Caco-2 (cell line): ENCODE results near the gene GABBR1. TPM values are rescaled to one million over a fixed set of nuclear protein-coding genes. Genes with fewer than 3 reads are reported as not detected.

Experiments used
- BruUV-seq: library from RNA; stranded (reverse); fragments of 400-500 nt; replicated peaks from 2 replicates; lab custom pipeline; 2021; lab: Mats Ljungman, UMichigan
- CTCF ChIA-PET: fragments of 300-600 bp; sonication (Branson Sonifier 250); formaldehyde crosslinking; loops from one replicate; lab custom pipeline; 2022; ENCODE audit warnings: antibody characterized with exemption; lab: Charles Lee
- POLR2A ChIA-PET: fragments of 300-600 bp; sonication (Branson Sonifier 250); formaldehyde crosslinking; loops from one replicate; lab custom pipeline; 2022; ENCODE audit warnings: antibody characterized with exemption; lab: Charles Lee
- DNase-seq, 2 experiments: peaks; one replicate each; pipeline versions ENCODE4 v3.0.0 to v3.0.0-alpha.2; 2020 to 2022
- H3K27me3 ChIP-seq: replicated peaks from 2 replicates; pipeline ENCODE4 v1.6.0; 2011; ENCODE audit warnings: low read length; ENCODE audit not compliant: control insufficient read depth, insufficient read depth
- H3K36me3 ChIP-seq: 2 replicates; pipeline ENCODE4 v1.5.1; 2011; ENCODE audit warnings: low read length; ENCODE audit not compliant: control insufficient read depth, insufficient read depth
- H3K4me1 ChIP-seq: fragments of 250-450 bp; sonication (Bioruptor Pico); 2 replicates; pipeline ENCODE4 v1.5.1; 2020; ENCODE audit warnings: mild to moderate bottlenecking
- H3K4me3 ChIP-seq: 2 replicates; pipeline ENCODE4 v1.5.1; 2011; ENCODE audit warnings: low read depth, mild to moderate bottlenecking, control low read depth, low read length
- H3K9me3 ChIP-seq: fragments of 250-450 bp; sonication (Bioruptor Pico); 2 replicates; pipeline ENCODE4 v1.5.1; 2020; ENCODE audit warnings: mild to moderate bottlenecking, moderate library complexity
- H3K27ac Mint-ChIP-seq: one replicate; pipeline ENCODE4 v1.8.0; 2022; ENCODE audit warnings: mixed read lengths; ENCODE audit not compliant: unreplicated experiment
- H3K27me3 Mint-ChIP-seq: one replicate; pipeline ENCODE4 v1.8.0; 2022; ENCODE audit warnings: mixed read lengths; ENCODE audit not compliant: insufficient read depth, unreplicated experiment
- H3K36me3 Mint-ChIP-seq: one replicate; pipeline ENCODE4 v1.8.0; 2022; ENCODE audit warnings: mild to moderate bottlenecking, mixed read lengths; ENCODE audit not compliant: insufficient read depth, unreplicated experiment
- H3K4me1 Mint-ChIP-seq: one replicate; pipeline ENCODE4 v1.8.0; 2022; ENCODE audit warnings: low read depth, mixed read lengths; ENCODE audit not compliant: unreplicated experiment
- H3K4me3 Mint-ChIP-seq: one replicate; pipeline ENCODE4 v1.8.0; 2022; ENCODE audit warnings: mild to moderate bottlenecking, moderate library complexity, mixed read lengths; ENCODE audit not compliant: unreplicated experiment
- H3K9me3 Mint-ChIP-seq: one replicate; pipeline ENCODE4 v1.8.0; 2022; ENCODE audit warnings: mixed read lengths; ENCODE audit not compliant: unreplicated experiment
- CTCF ChIP-seq, 2 experiments: fragments of 200-600 bp in 1 of 2; IDR thresholded peaks; 1 replicate in 1 of 2; 2 replicates in 1 of 2; pipeline versions ENCODE4 v1.5.1 to v1.8.0; 2011 to 2022; ENCODE audit warnings: antibody characterized with exemption in 1 of 2, control low read depth in 1 of 2, inconsistent platforms in 1 of 2, low read depth in 1 of 2, low read length in 1 of 2, mild to moderate bottlenecking in 1 of 2, moderate library complexity in 1 of 2; ENCODE audit not compliant: insufficient read depth in 1 of 2, severe bottlenecking in 1 of 2, unreplicated experiment in 1 of 2
- intact Hi-C: fragments of 100-400 bp; cut with micrococcal nuclease; formaldehyde crosslinking; loops from one replicate; pipeline ENCODE4 v1.10.0; 2022; ENCODE audit not compliant: unreplicated experiment
- total RNA-seq: library from RNA; stranded (reverse); gene quantifications from 2 replicates; pipeline ENCODE4 v1.2.3, GENCODE V29; 2022

Gene GABBR1
- total RNA-seq, 1 experiment from 2014 or later: 3.3 TPM

- no peak for DNase-seq
- no peaks in the 10 kb centered on the region for H3K4me1 Mint-ChIP-seq
- Histone ChIP-seq H3K4me3 (no peak overlapping the region), H3K27me3 (no peaks in the 10 kb centered on the region), H3K36me3 (no peaks in the 10 kb centered on the region), H3K9me3 (no peaks in the 10 kb centered on the region), H3K4me1 (no peaks in the 10 kb centered on the region)
- no peak overlapping the region for H3K4me3 Mint-ChIP-seq
- no peak for TF ChIP-seq CTCF (IDR thresholded peaks at IDR 0.05; ENCODE audit: insufficient read depth in 1 of 2, low read depth in 1 of 2, low read length in 1 of 2, severe bottlenecking in 1 of 2, unreplicated experiment in 1 of 2)
- no peaks in the 10 kb centered on the region for H3K9me3 Mint-ChIP-seq
- BruUV-seq: no TSS peak
- H3K27ac Mint-ChIP-seq: no peak overlapping the region
- POLR2A ChIA-PET: no interaction called here
- no peaks in the 10 kb centered on the region for H3K27me3 Mint-ChIP-seq
- intact Hi-C loops: no loop called here
- H3K36me3 Mint-ChIP-seq: no peaks in the 10 kb centered on the region
- CTCF ChIA-PET: no interaction called here
These were observed 47.4 kb upstream of the GABBR1 start for GRCh38 chr6:29680416-29680815.

GRCh38 chr6:29679962-29680361 lies 47.0 kb upstream of the GABBR1 start:
- no peak for TF ChIP-seq CTCF (IDR thresholded peaks at IDR 0.05; ENCODE audit: insufficient read depth in 1 of 2, low read depth in 1 of 2, low read length in 1 of 2, severe bottlenecking in 1 of 2, unreplicated experiment in 1 of 2)
- CTCF ChIA-PET: no interaction called here
- POLR2A ChIA-PET: no interaction called here
- BruUV-seq: no TSS peak
- no peak for DNase-seq
- H3K27ac Mint-ChIP-seq: no peak overlapping the region
- Histone ChIP-seq H3K4me1 (no peaks in the 10 kb centered on the region), H3K9me3 (no peaks in the 10 kb centered on the region), H3K27me3 (no peaks in the 10 kb centered on the region), H3K4me3 (no peak overlapping the region), H3K36me3 (no peaks in the 10 kb centered on the region)
- intact Hi-C loops: no loop called here
- H3K4me3 Mint-ChIP-seq: no peak overlapping the region
- no peaks in the 10 kb centered on the region for H3K9me3 Mint-ChIP-seq
- no peaks in the 10 kb centered on the region for H3K27me3 Mint-ChIP-seq
- H3K4me1 Mint-ChIP-seq: no peaks in the 10 kb centered on the region
- H3K36me3 Mint-ChIP-seq: no peaks in the 10 kb centered on the region

- H3K27me3 ChIP-seq: no peaks in the 10 kb centered on the region
- intact Hi-C loops: no loop called here
- no TSS peak for BruUV-seq
- DNase-seq: no peak
- H3K4me1 Mint-ChIP-seq: no peaks in the 10 kb centered on the region
- H3K27ac Mint-ChIP-seq: no peak overlapping the region
- no peaks in the 10 kb centered on the region for H3K9me3 ChIP-seq
- ChIA-PET POLR2A (no interaction called here), CTCF (no interaction called here)
- H3K4me1 ChIP-seq: no peaks in the 10 kb centered on the region
- no peaks in the 10 kb centered on the region for H3K27me3 Mint-ChIP-seq
- H3K9me3 Mint-ChIP-seq: no peaks in the 10 kb centered on the region
- H3K36me3 Mint-ChIP-seq: no peaks in the 10 kb centered on the region
- no peak overlapping the region for H3K4me3 ChIP-seq
- no peak overlapping the region for H3K4me3 Mint-ChIP-seq
- no peak for TF ChIP-seq CTCF (IDR thresholded peaks at IDR 0.05; ENCODE audit: insufficient read depth in 1 of 2, low read depth in 1 of 2, low read length in 1 of 2, severe bottlenecking in 1 of 2, unreplicated experiment in 1 of 2)
- no peaks in the 10 kb centered on the region for H3K36me3 ChIP-seq
These were observed 45.1 kb upstream of the GABBR1 start for GRCh38 chr6:29678114-29678513.
